Stimulated activated CD8-positive, alpha-beta memory T cell treated with anti-CD3 and anti-CD28 coated beads, Interleukin-15, amount 100 ng/mL, for 4 hours (primary cell): Measurements from ENCODE around the gene RASGRF1.
"Not testable (repeated sequence)": the region's sequence is repeated elsewhere in the genome, so short reads cannot be mapped to it uniquely, and the experiment has no call there.

Source experiments
- DNase-seq, 2 donors: peaks; one replicate each; pipeline ENCODE4 v3.0.0-alpha.2; 2020; ENCODE audit warnings: low read depth in 2 of 2

RASGRF1 gene

GRCh38 chr15:78930577-78931388 is 159.8 kb downstream of the RASGRF1 start:
- DNase-seq: no peak

GRCh38 chr15:78929536-78930264 is 160.9 kb downstream of the RASGRF1 start:
- no peak for DNase-seq

- DNase-seq: no peak
Measured at GRCh38 chr15:78928616-78929093, 161.9 kb downstream of the RASGRF1 start.

- DNase-seq: not testable (repeated sequence)
Measured at GRCh38 chr15:78928176-78928575, 162.4 kb downstream of the RASGRF1 start.

GRCh38 chr15:78927077-78927790 is 163.3 kb downstream of the RASGRF1 start:
- no peak for DNase-seq

GRCh38 chr15:78925956-78926743 is 164.4 kb downstream of the RASGRF1 start:
- DNase-seq: no peak

GRCh38 chr15:78925076-78925624 is 165.4 kb downstream of the RASGRF1 start:
- no peak for DNase-seq

- DNase-seq: no peak
Measured at GRCh38 chr15:78923480-78924360, 166.9 kb downstream of the RASGRF1 start.

- DNase-seq: no peak
Measured at GRCh38 chr15:78923015-78923414, 167.6 kb downstream of the RASGRF1 start.

GRCh38 chr15:78922527-78922926 is 168.1 kb downstream of the RASGRF1 start:
- no peak for DNase-seq

- DNase-seq: no peak
Measured at GRCh38 chr15:78921940-78922339, 168.6 kb downstream of the RASGRF1 start.

GRCh38 chr15:78921517-78921916 is 169.1 kb downstream of the RASGRF1 start:
- DNase-seq: no peak

GRCh38 chr15:78917888-78918287 is 172.7 kb downstream of the RASGRF1 start:
- no peak for DNase-seq

GRCh38 chr15:78916088-78916487 is 174.5 kb downstream of the RASGRF1 start:
- DNase-seq: no peak

GRCh38 chr15:78915341-78916087 is 175.1 kb downstream of the RASGRF1 start:
- no peak for DNase-seq

- DNase-seq: no peak
Measured at GRCh38 chr15:78914027-78914764, 176.4 kb downstream of the RASGRF1 start.

GRCh38 chr15:78913012-78913411 is 177.6 kb downstream of the RASGRF1 start:
- no peak for DNase-seq

GRCh38 chr15:78912316-78912715 is 178.3 kb downstream of the RASGRF1 start:
- no peak for DNase-seq

- no peak for DNase-seq
Measured at GRCh38 chr15:78910271-78910670, 180.3 kb downstream of the RASGRF1 start.
